HepG2 (cell line): ENCODE measurements around the gene CAVIN2. TPM values are rescaled to one million over a fixed set of nuclear protein-coding genes. Genes with fewer than 3 reads are reported as not detected.

Experiments used
- ATAC-seq: fragments of 200-7000 bp; cut with Tn5 transposase; 3 replicates; pipeline ENCODE4 v1.9.1; 2020; ENCODE audit warnings: mild to moderate bottlenecking, moderate library complexity
- BruUV-seq: library from RNA; stranded (reverse); fragments of 400-500 nt; replicated peaks from 2 replicates; lab custom pipeline; 2021; lab: Mats Ljungman, UMichigan
- CTCF ChIA-PET: fragments of 300-600 bp; formaldehyde crosslinking; extraction: SDS; loops from one replicate; lab custom pipeline; 2021; ENCODE audit warnings: low total read pairs, inconsistent platforms, low intra/inter-chr PET ratio; lab: Yijun Ruan, JAX
- POLR2A ChIA-PET: fragments of 350-600 bp; sonication (Branson Sonifier 250); formaldehyde crosslinking; loops from one replicate; lab custom pipeline; 2020; ENCODE audit warnings: antibody characterized with exemption, inconsistent platforms; lab: Yijun Ruan, JAX
- DNase-seq: peaks from one replicate; pipeline ENCODE4 v3.0.0-alpha.2; 2015; ENCODE audit warnings: low spot score
- FAIRE-seq: peaks from 3 replicates; lab custom pipeline; 2011; peaks lifted over from hg19 to GRCh38; lab: Jason Lieb, UNC
- H2AFZ ChIP-seq: one replicate; pipeline ENCODE4 v1.6.1; 2011; ENCODE audit warnings: low read length, inconsistent platforms
- H3K27ac ChIP-seq: fragments of 300-600 bp; 3 replicates; pipeline ENCODE4 v1.8.0; 2011; ENCODE audit warnings: mixed run types, mild to moderate bottlenecking, mixed read lengths, low read length, inconsistent platforms; ENCODE audit not compliant: insufficient read depth; ENCODE audit errors: extremely low read length
- H3K27me3 ChIP-seq, 2 experiments: fragments of 200-600 bp in 1 of 2; 2 replicates in 1 of 2; 3 replicates in 1 of 2; pipeline versions ENCODE4 v1.6.0 to v1.8.0; 2011; ENCODE audit warnings: low read length in 2 of 2, mild to moderate bottlenecking in 2 of 2, moderate library complexity in 2 of 2, inconsistent platforms in 1 of 2; ENCODE audit not compliant: insufficient read depth in 2 of 2, control insufficient read depth in 1 of 2
- H3K36me3 ChIP-seq, 2 experiments: fragments of 200-600 bp in 1 of 2; replicated peaks in 1 of 2; 2 replicates in 1 of 2; 3 replicates in 1 of 2; pipeline versions ENCODE4 v1.5.1 to v1.8.0; 2011; ENCODE audit warnings: low read length in 2 of 2, inconsistent platforms in 1 of 2; ENCODE audit not compliant: insufficient read depth in 2 of 2, control insufficient read depth in 1 of 2
- H3K4me1 ChIP-seq: 2 replicates; pipeline ENCODE4 v1.5.1; 2012; ENCODE audit warnings: low read length, inconsistent platforms; ENCODE audit not compliant: insufficient read depth
- H3K4me2 ChIP-seq: 2 replicates; pipeline ENCODE4 v1.6.0; 2011; ENCODE audit warnings: low read depth, low read length, inconsistent platforms
- H3K4me3 ChIP-seq, 3 experiments: fragments of 200-600 bp in 1 of 3; sonication (generic), shearing (Covaris generic) in 1 of 3; replicated peaks in 1 of 3; 2 replicates each; pipeline ENCODE4 v1.5.1; 2011 to 2016; ENCODE audit warnings: low read length in 3 of 3, inconsistent platforms in 2 of 3, low read depth in 2 of 3, mild to moderate bottlenecking in 2 of 3, control low read depth in 1 of 3, mixed read lengths in 1 of 3; ENCODE audit not compliant: insufficient read depth in 1 of 3
- H3K79me2 ChIP-seq: one replicate; pipeline ENCODE4 v1.6.1; 2011; ENCODE audit warnings: low read length, inconsistent platforms; ENCODE audit not compliant: insufficient read depth
- H3K9ac ChIP-seq: 2 replicates; pipeline ENCODE4 v1.6.0; 2011; ENCODE audit warnings: mild to moderate bottlenecking, low read depth, low read length, inconsistent platforms; ENCODE audit not compliant: insufficient read depth
- H3K9me3 ChIP-seq: 2 replicates; pipeline ENCODE4 v1.5.1; 2012; ENCODE audit warnings: mild to moderate bottlenecking, low read length
- H4K20me1 ChIP-seq: 2 replicates; pipeline ENCODE4 v1.6.0; 2011; ENCODE audit warnings: inconsistent platforms, mild to moderate bottlenecking, low read length, moderate library complexity; ENCODE audit not compliant: insufficient read depth
- ARHGAP35 ChIP-seq: sonication (generic); formaldehyde crosslinking; IDR thresholded peaks from 2 replicates; pipeline ENCODE4 v1.9.0; 2022; ENCODE audit warnings: mild to moderate bottlenecking, inconsistent platforms, moderate library complexity, missing genetic modification reagents, borderline replicate concordance
- ELF1 ChIP-seq: sonication (generic); formaldehyde crosslinking; IDR thresholded peaks from 2 replicates; pipeline ENCODE4 v1.4.0; 2020; ENCODE audit warnings: missing genetic modification reagents
- HNF1A ChIP-seq, 2 experiments: sonication (generic) in 1 of 2; formaldehyde crosslinking in 1 of 2; IDR thresholded peaks; 2 replicates each; pipeline versions ENCODE4 v1.4.0 to v1.6.1; 2016 to 2020; ENCODE audit warnings: borderline replicate concordance in 1 of 2, low read depth in 1 of 2, mild to moderate bottlenecking in 1 of 2, missing genetic modification reagents in 1 of 2
- HNRNPLL ChIP-seq: fragments of 200-400 bp; formaldehyde crosslinking; IDR thresholded peaks from 2 replicates; pipeline ENCODE4 v1.6.1; 2017; ENCODE audit warnings: mild to moderate bottlenecking, low read depth, low read length; ENCODE audit not compliant: poor library complexity, severe bottlenecking
- POLR2AphosphoS5 ChIP-seq: IDR thresholded peaks from 2 replicates; pipeline ENCODE4 v1.6.1; 2012; ENCODE audit warnings: low read depth, low read length
- SAP130 ChIP-seq: IDR thresholded peaks from 2 replicates; pipeline ENCODE4 v1.6.1; 2016; ENCODE audit warnings: low read depth
- SMARCC2 ChIP-seq: fragments of 450-650 bp; IDR thresholded peaks from 2 replicates; pipeline ENCODE4 v1.6.1; 2017; ENCODE audit warnings: antibody characterized with exemption, mild to moderate bottlenecking
- SPEN ChIP-seq: sonication (generic); formaldehyde crosslinking; IDR thresholded peaks from 2 replicates; pipeline ENCODE4 v1.5.1; 2020; ENCODE audit warnings: low read depth, mild to moderate bottlenecking, missing genetic modification reagents
- ZBTB10 ChIP-seq: sonication (generic); formaldehyde crosslinking; IDR thresholded peaks from 2 replicates; pipeline ENCODE4 v1.4.0; 2020; ENCODE audit warnings: missing genetic modification reagents, borderline replicate concordance
- ZC3H4 ChIP-seq: sonication (generic); formaldehyde crosslinking; IDR thresholded peaks from 2 replicates; pipeline ENCODE4 v1.4.0; 2020; ENCODE audit warnings: missing genetic modification reagents, borderline replicate concordance
- ZNF558 ChIP-seq: sonication (generic); formaldehyde crosslinking; IDR thresholded peaks from 2 replicates; pipeline ENCODE4 v1.9.0; 2022; ENCODE audit warnings: mild to moderate bottlenecking, missing genetic modification reagents, borderline replicate concordance
- ZNF788 ChIP-seq: sonication (generic); formaldehyde crosslinking; IDR thresholded peaks from 2 replicates; pipeline ENCODE4 v1.5.0; 2020; ENCODE audit warnings: mild to moderate bottlenecking, missing genetic modification reagents, borderline replicate concordance
- WGBS: methylation state at CpG from one replicate; pipeline ENCODE4 v1.1.6; 2017; ENCODE audit warnings: low lambda C conversion rate; 5-methylcytosine and 5-hydroxymethylcytosine counted together
- in situ Hi-C: cut with HindIII; loops from 2 replicates; pipeline ENCODE4 v1.10.0; 2017; ENCODE audit warnings: low pct_unique_long_range_greater_than_20kb; ENCODE audit not compliant: extremely low pct_ligation_motif_present
- intact Hi-C: fragments of 100-400 bp; cut with micrococcal nuclease; formaldehyde crosslinking; loops from one replicate; pipeline ENCODE4 v1.10.0; 2022; ENCODE audit not compliant: unreplicated experiment
- polyA plus RNA-seq, 8 experiments: library from polyadenylated mRNA; depleted of rRNA in 3 of 8; stranded (reverse) in 7 of 8; unstranded in 1 of 8; fragments of >200 nt; fragmentation: Illumina TruSeq in 4 of 8; extraction: Trizol in 4 of 8; gene quantifications; 2 replicates each; pipeline versions ENCODE4 v1.2.1 to v1.2.3, GENCODE V29; 2011 to 2016; ENCODE audit warnings: low read depth in 4 of 8, missing spikeins in 1 of 8, mixed read lengths in 1 of 8; ENCODE audit not compliant: insufficient read depth in 1 of 8
- total RNA-seq, 5 experiments: library from RNA; depleted of rRNA; stranded (reverse); fragments of >200 nt; fragmentation: Illumina TruSeq; extraction: Trizol; gene quantifications; 2 replicates each; pipeline ENCODE4 v1.2.3, GENCODE V29; 2016; ENCODE audit warnings: low read depth in 1 of 5
- TF ChIP-seq, protein P1 (sequence below): sonication (generic); formaldehyde crosslinking; conservative IDR thresholded peaks from 2 replicates; pipeline ENCODE4 v1.5.0; 2020; ENCODE audit warnings: missing genetic modification reagents

CAVIN2 gene
- total and polyA plus RNA-seq, 2 of the 13 experiments (the other 11 are each of a cell fraction or from before 2014, with no cell fraction given), result 7.6 to 38.8 TPM

DNA sequence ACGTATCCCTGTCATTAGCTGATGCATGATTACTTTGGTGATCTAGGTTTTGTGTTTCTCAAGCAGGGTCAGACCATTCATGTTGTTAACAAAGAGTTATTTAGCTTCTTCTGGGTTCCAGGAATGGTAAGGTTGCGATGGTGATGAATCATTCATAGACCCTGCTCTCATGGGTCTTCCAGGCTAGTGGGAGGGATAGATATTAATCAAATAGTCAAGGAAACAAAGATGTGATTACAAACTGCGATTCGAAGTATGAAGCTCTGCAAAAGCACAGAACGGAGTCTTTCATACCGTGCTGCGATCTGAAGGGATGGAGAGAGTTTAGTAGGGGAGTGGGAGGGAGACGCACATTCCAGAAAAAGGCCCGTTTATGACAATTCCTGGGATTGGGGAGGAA, 42.1 kb downstream of the CAVIN2 start:
- POLR2A ChIA-PET, result no interaction called here
- no peaks in the 10 kb centered on the region for H4K20me1 ChIP-seq
- H3K4me1 ChIP-seq, result peaks cover 5% of the 10 kb centered on the region
- H3K9ac ChIP-seq, result no peak overlapping the region
- no TSS peak for BruUV-seq
- intact Hi-C loops (no loop called here), in situ Hi-C loops (no loop called here)
- FAIRE-seq, result no peak
- no peak for DNase-seq
- no peaks in the 10 kb centered on the region for H3K36me3 ChIP-seq
- H3K4me3 ChIP-seq, result no peak overlapping the region
- H3K27me3 ChIP-seq, result 0 out of 5 replicates have a peak, but pooled peaks cover 0 to 4% of the 10 kb centered on the region in 2 experiments
- ATAC-seq, result no peak
- CTCF ChIA-PET, result no interaction called here
- H3K4me2 ChIP-seq, result no peak overlapping the region
- H3K9me3 ChIP-seq, result no peaks in the 10 kb centered on the region
- no peak overlapping the region for H3K27ac ChIP-seq
- no peak overlapping the region for H2AFZ ChIP-seq
- 35% methylated on average over 9 of the region's 9 CpGs for WGBS
- no peaks in the 10 kb centered on the region for H3K79me2 ChIP-seq
- no peak for TF ChIP-seq SAP130
- no peak for TF ChIP-seq ELF1
- TF ChIP-seq, protein P1, sequence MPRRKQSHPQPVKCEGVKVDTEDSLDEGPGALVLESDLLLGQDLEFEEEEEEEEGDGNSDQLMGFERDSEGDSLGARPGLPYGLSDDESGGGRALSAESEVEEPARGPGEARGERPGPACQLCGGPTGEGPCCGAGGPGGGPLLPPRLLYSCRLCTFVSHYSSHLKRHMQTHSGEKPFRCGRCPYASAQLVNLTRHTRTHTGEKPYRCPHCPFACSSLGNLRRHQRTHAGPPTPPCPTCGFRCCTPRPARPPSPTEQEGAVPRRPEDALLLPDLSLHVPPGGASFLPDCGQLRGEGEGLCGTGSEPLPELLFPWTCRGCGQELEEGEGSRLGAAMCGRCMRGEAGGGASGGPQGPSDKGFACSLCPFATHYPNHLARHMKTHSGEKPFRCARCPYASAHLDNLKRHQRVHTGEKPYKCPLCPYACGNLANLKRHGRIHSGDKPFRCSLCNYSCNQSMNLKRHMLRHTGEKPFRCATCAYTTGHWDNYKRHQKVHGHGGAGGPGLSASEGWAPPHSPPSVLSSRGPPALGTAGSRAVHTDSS (CRISPR knock-in tag), result no peak
- TF ChIP-seq SPEN, result no peak
- TF ChIP-seq ARHGAP35 (CRISPR knock-in tag), result no peak
- TF ChIP-seq HNRNPLL, result no peak
- TF ChIP-seq ZC3H4 (CRISPR knock-in tag), result no peak
- no peak for TF ChIP-seq SMARCC2
- no peak for TF ChIP-seq ZNF788 (CRISPR knock-in tag)
- TF ChIP-seq ZNF558 (CRISPR knock-in tag), result no peak
- TF ChIP-seq HNF1A (IDR thresholded peaks at IDR 0.05; ENCODE audit: low read depth), result no peak
- no peak for TF ChIP-seq HNF1A (CRISPR knock-in tag; IDR thresholded peaks at IDR 0.05; ENCODE audit: borderline replicate concordance)
- no peak for TF ChIP-seq POLR2AphosphoS5
- no peak for TF ChIP-seq ZBTB10
